NCI-H2227 treated with DMSO at 0.1 percent for 48 hours (cell line): ENCODE data around the gene FOXN4.
A peak's percentile ranks its signal among the peaks of the same experiment; 100 is the strongest.

ENCODE experiments used
- DNase-seq: peaks from one replicate; lab custom pipeline; 2025; lab: John Stamatoyannopoulos, UW

The FOXN4 gene

GRCh38 chr12:109307051-109307450 is 2.0 kb downstream of the FOXN4 start:
- DNase-seq: no peak

- DNase-seq: no peak
Observed at GRCh38 chr12:109305547-109305946, 3.5 kb downstream of the FOXN4 start.

GRCh38 chr12:109304485-109304884 is 4.6 kb downstream of the FOXN4 start:
- no peak for DNase-seq

- no peak for DNase-seq
Observed at GRCh38 chr12:109302770-109303169, 6.3 kb downstream of the FOXN4 start.

GRCh38 chr12:109302358-109302757 is 6.7 kb downstream of the FOXN4 start:
- no peak for DNase-seq

GRCh38 chr12:109301643-109302168 is 7.4 kb downstream of the FOXN4 start:
- DNase-seq: no peak

GRCh38 chr12:109299849-109300248 is 9.2 kb downstream of the FOXN4 start:
- DNase-seq: no peak

- DNase-seq: no peak
Observed at GRCh38 chr12:109296431-109296830, 12.7 kb downstream of the FOXN4 start.

- no peak for DNase-seq
Observed at GRCh38 chr12:109295764-109296425, 13.2 kb downstream of the FOXN4 start.

- DNase-seq: no peak
Observed at GRCh38 chr12:109294286-109294796, 14.7 kb downstream of the FOXN4 start.

GRCh38 chr12:109293106-109293505 is 16.0 kb downstream of the FOXN4 start:
- no peak for DNase-seq

- DNase-seq: no peak
Observed at GRCh38 chr12:109292342-109292711, 16.8 kb downstream of the FOXN4 start.

GRCh38 chr12:109291521-109292341 is 17.4 kb downstream of the FOXN4 start:
- DNase-seq: peak; percentile 93

- DNase-seq: no peak
Observed at GRCh38 chr12:109291117-109291516, 18.0 kb downstream of the FOXN4 start.

GRCh38 chr12:109290061-109290460 is 19.0 kb downstream of the FOXN4 start:
- DNase-seq: no peak

GRCh38 chr12:109289551-109289950 is 19.5 kb downstream of the FOXN4 start:
- no peak for DNase-seq

GRCh38 chr12:109289004-109289403 is 20.1 kb downstream of the FOXN4 start:
- no peak for DNase-seq

- no peak for DNase-seq
Observed at GRCh38 chr12:109288571-109288970, 20.5 kb downstream of the FOXN4 start.

GRCh38 chr12:109287811-109288469 is 21.1 kb downstream of the FOXN4 start:
- no peak for DNase-seq

GRCh38 chr12:109287181-109287580 is 21.9 kb downstream of the FOXN4 start:
- DNase-seq: no peak

GRCh38 chr12:109286652-109287051 is 22.4 kb downstream of the FOXN4 start:
- DNase-seq: no peak

- DNase-seq: no peak
Observed at GRCh38 chr12:109286252-109286651, 22.8 kb downstream of the FOXN4 start.

- no peak for DNase-seq
Observed at GRCh38 chr12:109284392-109284791, 24.7 kb downstream of the FOXN4 start.
